ENCODE measurements around the gene PIK3CB.

GRCh38 chr3:138684396-138684795, 150.3 kb downstream of the PIK3CB start:
- TF ChIP-seq, protein P1, sequence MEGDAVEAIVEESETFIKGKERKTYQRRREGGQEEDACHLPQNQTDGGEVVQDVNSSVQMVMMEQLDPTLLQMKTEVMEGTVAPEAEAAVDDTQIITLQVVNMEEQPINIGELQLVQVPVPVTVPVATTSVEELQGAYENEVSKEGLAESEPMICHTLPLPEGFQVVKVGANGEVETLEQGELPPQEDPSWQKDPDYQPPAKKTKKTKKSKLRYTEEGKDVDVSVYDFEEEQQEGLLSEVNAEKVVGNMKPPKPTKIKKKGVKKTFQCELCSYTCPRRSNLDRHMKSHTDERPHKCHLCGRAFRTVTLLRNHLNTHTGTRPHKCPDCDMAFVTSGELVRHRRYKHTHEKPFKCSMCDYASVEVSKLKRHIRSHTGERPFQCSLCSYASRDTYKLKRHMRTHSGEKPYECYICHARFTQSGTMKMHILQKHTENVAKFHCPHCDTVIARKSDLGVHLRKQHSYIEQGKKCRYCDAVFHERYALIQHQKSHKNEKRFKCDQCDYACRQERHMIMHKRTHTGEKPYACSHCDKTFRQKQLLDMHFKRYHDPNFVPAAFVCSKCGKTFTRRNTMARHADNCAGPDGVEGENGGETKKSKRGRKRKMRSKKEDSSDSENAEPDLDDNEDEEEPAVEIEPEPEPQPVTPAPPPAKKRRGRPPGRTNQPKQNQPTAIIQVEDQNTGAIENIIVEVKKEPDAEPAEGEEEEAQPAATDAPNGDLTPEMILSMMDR (IDR thresholded peaks at IDR 0.05; ENCODE audit: low read length) = no peak
- TF ChIP-seq EZH2 (optimal IDR thresholded peaks at IDR 0.05; ENCODE audit: low read depth, low read length) = no peak
- no peak for TF ChIP-seq EZH2phosphoT487 (IDR thresholded peaks at IDR 0.05; ENCODE audit: low read length)
